Mesodermal cell (in vitro differentiated cells): ENCODE results near the gene PRDM5.
A peak's percentile ranks its signal among the peaks of the same experiment; 100 is the strongest.

Experiments used
- H3K27ac ChIP-seq: 2 replicates; pipeline ENCODE4 v1.7.0; 2013; ENCODE audit warnings: mild to moderate bottlenecking, low read depth, low read length, moderate library complexity; ENCODE audit not compliant: severe bottlenecking
- H3K36me3 ChIP-seq: 2 replicates; pipeline ENCODE4 v1.7.1; 2013; ENCODE audit warnings: mild to moderate bottlenecking, low read length, moderate library complexity; ENCODE audit not compliant: control insufficient read depth, insufficient read depth
- H3K4me1 ChIP-seq: one replicate; pipeline ENCODE4 v1.7.1; 2013; ENCODE audit warnings: mild to moderate bottlenecking, low read length; ENCODE audit not compliant: insufficient read depth, control insufficient read depth, poor library complexity, severe bottlenecking
- H3K4me3 ChIP-seq: 2 replicates; pipeline ENCODE4 v1.7.0; 2013; ENCODE audit warnings: low read length, control low read depth, mild to moderate bottlenecking; ENCODE audit not compliant: insufficient read depth, poor library complexity, severe bottlenecking; ENCODE audit errors: extremely low read depth
- H3K9me3 ChIP-seq: 2 replicates; pipeline ENCODE4 v1.7.1; 2013; ENCODE audit warnings: mild to moderate bottlenecking, low read length, moderate library complexity; ENCODE audit not compliant: control insufficient read depth
- WGBS, 2 experiments: methylation state at CpG; one replicate each; pipeline ENCODE4 v1.1.5; 2013; ENCODE audit warnings: missing lambda C conversion rate in 2 of 2; ENCODE audit not compliant: insufficient coverage in 2 of 2; 5-methylcytosine and 5-hydroxymethylcytosine counted together

Gene PRDM5

GRCh38 chr4:120874792-120875774, 47.4 kb downstream of the PRDM5 start:
- Histone ChIP-seq H3K4me3 (no peak overlapping the region), H3K27ac (no peak overlapping the region), H3K36me3 (no peaks in the 10 kb centered on the region), H3K9me3 (no peaks in the 10 kb centered on the region), H3K4me1 (no peaks in the 10 kb centered on the region)
- WGBS, 2 experiments: 84 to 94% methylated on average over 3 to 4 of the region's 4 CpGs

- no peaks in the 10 kb centered on the region for H3K4me1 ChIP-seq
- H3K36me3 ChIP-seq: no peaks in the 10 kb centered on the region
- WGBS, 2 experiments: 89 to 100% methylated on average over 1 of the region's 1 CpG
- no peaks in the 10 kb centered on the region for H3K9me3 ChIP-seq
- no peak overlapping the region for H3K27ac ChIP-seq
- no peak overlapping the region for H3K4me3 ChIP-seq
Observed at GRCh38 chr4:120873554-120873953, 49.0 kb downstream of the PRDM5 start.

DNA sequence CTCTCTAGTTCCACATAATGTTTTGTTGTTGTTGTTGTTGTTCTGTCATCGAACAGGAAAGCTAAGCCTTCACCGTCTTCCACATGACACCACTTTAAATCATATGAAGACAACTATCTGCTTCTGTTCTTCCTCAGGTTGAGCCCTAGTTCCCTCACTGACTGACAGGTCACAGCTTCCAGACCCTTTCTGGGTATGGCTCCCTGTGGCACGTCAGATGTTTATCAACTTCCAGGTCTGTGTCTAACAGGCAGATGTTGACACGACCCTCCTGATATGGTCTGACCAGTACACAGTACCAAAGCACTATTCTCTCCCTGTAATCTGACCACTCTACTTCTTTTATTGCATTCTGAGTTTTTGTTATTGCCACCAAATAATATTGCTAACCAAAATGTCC, 51.4 kb downstream of the PRDM5 start:
- no peak overlapping the region for H3K4me3 ChIP-seq
- 71 to 85% methylated on average over 2 to 4 of the region's 4 CpGs for WGBS, 2 experiments
- H3K36me3 ChIP-seq: no peaks in the 10 kb centered on the region
- no peaks in the 10 kb centered on the region for H3K4me1 ChIP-seq
- H3K27ac ChIP-seq: peak overlapping the region; percentile 50
- H3K9me3 ChIP-seq: no peaks in the 10 kb centered on the region

DNA sequence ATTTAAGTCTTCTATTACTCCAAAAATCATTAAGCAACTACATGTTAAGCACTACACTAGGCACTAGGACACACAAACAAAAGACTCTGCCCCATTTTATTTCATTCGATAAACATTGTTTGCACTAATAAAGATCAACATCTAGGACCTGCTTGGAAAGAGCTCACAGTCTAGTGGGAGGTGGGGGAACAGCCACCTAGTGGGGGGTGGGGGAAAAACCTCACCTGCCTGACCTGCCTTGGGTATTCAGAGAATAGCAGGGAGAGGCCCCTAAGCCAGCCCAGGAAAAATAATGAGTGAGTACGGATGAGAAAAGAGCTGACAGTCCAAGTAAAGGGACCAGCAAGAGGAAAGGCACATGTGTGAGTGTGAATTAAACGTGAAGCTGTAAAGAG, 52.2 kb downstream of the PRDM5 start:
- Histone ChIP-seq H3K4me3 (no peak overlapping the region), H3K9me3 (no peaks in the 10 kb centered on the region), H3K27ac (peak overlapping the region; percentile 50), H3K4me1 (no peaks in the 10 kb centered on the region), H3K36me3 (no peaks in the 10 kb centered on the region)
- WGBS, 2 experiments: 52 to 70% methylated on average over 2 of the region's 3 CpGs

DNA sequence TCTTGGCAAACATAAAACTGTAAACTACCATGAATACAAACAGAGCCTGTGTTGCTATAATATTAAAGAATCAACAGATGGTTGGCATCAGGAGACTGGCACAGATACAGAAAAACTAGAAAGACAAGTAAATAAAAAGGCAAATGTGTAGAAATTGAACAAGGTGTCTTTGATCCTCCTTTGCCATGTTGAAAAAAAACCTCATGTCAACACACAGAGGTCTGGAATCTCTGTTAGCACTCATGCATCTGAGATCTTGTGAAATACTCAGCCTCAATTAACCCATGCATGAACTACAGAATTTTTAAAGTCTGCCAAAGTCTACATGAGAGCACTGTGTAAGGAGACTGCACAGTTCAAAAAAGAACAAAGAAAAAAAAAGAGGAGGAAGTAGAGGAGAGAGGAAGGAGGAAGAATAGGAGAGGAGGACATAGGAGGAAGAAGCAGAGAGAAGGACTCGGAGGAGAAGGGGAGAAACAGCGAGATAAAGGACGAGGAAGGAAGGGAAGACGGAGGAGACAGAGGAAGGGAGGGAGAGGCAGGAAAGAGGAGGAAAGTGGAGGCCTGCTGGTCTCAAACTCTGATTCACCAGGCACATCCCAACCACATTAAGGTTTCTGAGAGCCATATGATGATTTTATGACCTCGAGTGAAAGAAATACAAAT, 52.8 kb downstream of the PRDM5 start:
- WGBS, 2 experiments: 77 to 78% methylated on average over 4 to 5 of the region's 5 CpGs
- no peaks in the 10 kb centered on the region for H3K9me3 ChIP-seq
- H3K36me3 ChIP-seq: no peaks in the 10 kb centered on the region
- H3K4me3 ChIP-seq: no peak overlapping the region
- no peaks in the 10 kb centered on the region for H3K4me1 ChIP-seq
- H3K27ac ChIP-seq: no peak overlapping the region

- no peak overlapping the region for H3K4me3 ChIP-seq
- H3K9me3 ChIP-seq: no peaks in the 10 kb centered on the region
- no peak overlapping the region for H3K27ac ChIP-seq
- H3K36me3 ChIP-seq: no peaks in the 10 kb centered on the region
- no peaks in the 10 kb centered on the region for H3K4me1 ChIP-seq
Observed at GRCh38 chr4:120867506-120867905, 55.0 kb downstream of the PRDM5 start.

GRCh38 chr4:120865985-120866384, 56.5 kb downstream of the PRDM5 start:
- Histone ChIP-seq H3K4me1 (no peaks in the 10 kb centered on the region), H3K4me3 (no peak overlapping the region), H3K27ac (no peak overlapping the region), H3K36me3 (no peaks in the 10 kb centered on the region), H3K9me3 (no peaks in the 10 kb centered on the region)
- WGBS, 2 experiments: 78 to 87% methylated on average over 1 of the region's 1 CpG

DNA sequence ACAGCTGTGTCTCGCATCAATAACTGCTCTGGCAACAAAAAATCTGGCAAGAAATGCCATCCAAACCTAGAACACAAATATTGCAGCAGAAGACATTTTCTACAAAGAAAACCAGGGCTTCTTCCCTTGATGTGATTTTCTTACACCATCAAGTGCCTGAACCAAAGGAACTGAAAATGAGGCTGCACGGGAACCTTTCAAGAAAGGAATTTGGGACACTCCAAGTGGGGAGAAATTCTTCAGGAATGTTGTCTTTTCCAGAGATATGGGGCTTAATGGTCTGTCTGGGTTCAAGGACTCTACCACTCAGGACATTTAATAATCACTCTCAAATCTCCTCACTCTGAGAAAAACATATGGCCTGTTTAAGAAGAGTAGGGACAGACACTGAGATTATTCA, 57.6 kb downstream of the PRDM5 start:
- no peaks in the 10 kb centered on the region for H3K4me1 ChIP-seq
- no peaks in the 10 kb centered on the region for H3K9me3 ChIP-seq
- no peak overlapping the region for H3K4me3 ChIP-seq
- H3K36me3 ChIP-seq: no peaks in the 10 kb centered on the region
- WGBS, 2 experiments: 80% methylated on average over 2 of the region's 2 CpGs; no CpG with 5 or more reads in 1 of the 2 experiments
- peak overlapping the region; percentile 61 for H3K27ac ChIP-seq

DNA sequence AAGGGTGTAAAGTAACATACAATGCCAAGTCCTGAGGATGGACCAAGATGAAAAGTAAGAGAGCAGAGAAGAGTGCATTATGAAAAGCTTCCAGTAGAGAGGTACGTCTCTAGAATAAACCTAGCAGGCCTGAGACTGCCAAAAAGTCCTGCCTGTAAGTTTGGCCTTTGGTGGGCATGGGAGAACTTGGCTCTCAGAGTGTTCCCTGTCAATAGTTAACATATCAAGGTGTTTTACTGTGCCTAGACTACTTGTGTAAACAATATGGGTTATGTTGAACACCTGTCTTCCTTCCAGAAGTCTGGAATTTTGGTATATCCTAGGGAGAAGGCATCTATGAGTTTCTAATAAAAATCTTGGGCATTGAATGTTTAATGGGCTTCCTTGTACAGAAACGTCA, 60.1 kb downstream of the PRDM5 start:
- H3K9me3 ChIP-seq: no peaks in the 10 kb centered on the region
- H3K27ac ChIP-seq: no peak overlapping the region
- H3K4me3 ChIP-seq: no peak overlapping the region
- 88 to 93% methylated on average over 2 of the region's 2 CpGs for WGBS, 2 experiments
- H3K36me3 ChIP-seq: no peaks in the 10 kb centered on the region
- H3K4me1 ChIP-seq: no peaks in the 10 kb centered on the region

DNA sequence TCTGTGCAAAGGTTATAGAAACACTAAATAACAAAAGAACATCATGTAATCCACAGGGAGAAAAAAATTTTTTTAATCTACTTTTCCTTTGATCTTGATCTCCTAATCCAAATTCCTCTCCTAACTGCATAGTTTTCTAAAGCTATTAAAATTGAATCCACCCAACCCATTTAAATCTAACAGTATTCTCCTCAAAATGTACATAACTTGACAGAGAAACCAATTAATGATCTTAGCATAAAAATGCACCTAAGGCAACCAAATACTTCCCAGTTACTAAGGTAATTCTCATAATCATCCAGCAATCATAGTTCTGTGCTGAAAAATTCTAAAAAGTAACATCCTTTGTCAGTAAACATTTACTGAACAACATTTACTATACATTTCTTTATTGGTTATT, 60.7 kb downstream of the PRDM5 start:
- no peaks in the 10 kb centered on the region for H3K4me1 ChIP-seq
- H3K9me3 ChIP-seq: no peaks in the 10 kb centered on the region
- H3K27ac ChIP-seq: no peak overlapping the region
- H3K4me3 ChIP-seq: no peak overlapping the region
- H3K36me3 ChIP-seq: no peaks in the 10 kb centered on the region

DNA sequence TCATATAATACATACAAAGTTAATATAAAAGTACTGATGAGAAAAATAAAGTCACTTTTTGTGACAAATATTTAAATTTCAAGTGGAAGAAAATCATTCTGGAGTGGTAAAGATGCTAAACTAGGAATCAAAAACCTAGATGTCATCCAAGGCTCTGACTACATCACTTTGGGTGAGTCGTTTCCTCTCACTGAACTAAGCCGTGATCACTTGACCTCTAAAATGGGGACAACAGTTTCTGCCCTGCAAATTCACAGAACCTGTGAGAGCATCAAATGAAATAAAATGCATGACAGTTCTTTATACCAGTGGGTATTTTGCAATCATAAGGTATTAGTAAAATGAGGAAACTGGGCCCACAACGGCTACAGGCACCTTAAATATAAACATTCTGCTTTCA, 63.8 kb downstream of the PRDM5 start:
- Histone ChIP-seq H3K36me3 (no peaks in the 10 kb centered on the region), H3K4me1 (no peaks in the 10 kb centered on the region), H3K9me3 (no peaks in the 10 kb centered on the region), H3K4me3 (no peak overlapping the region), H3K27ac (no peak overlapping the region)
- WGBS, 2 experiments: no CpG with 5 or more reads among the region's 3 CpGs
